ENCODE data around the gene PACC1. TPM values are rescaled to one million over a fixed set of nuclear protein-coding genes. Genes with fewer than 3 reads are reported as not detected.

Gene PACC1
- total RNA-seq, 1 donor from 2014 or later: 15.3 TPM

DNA sequence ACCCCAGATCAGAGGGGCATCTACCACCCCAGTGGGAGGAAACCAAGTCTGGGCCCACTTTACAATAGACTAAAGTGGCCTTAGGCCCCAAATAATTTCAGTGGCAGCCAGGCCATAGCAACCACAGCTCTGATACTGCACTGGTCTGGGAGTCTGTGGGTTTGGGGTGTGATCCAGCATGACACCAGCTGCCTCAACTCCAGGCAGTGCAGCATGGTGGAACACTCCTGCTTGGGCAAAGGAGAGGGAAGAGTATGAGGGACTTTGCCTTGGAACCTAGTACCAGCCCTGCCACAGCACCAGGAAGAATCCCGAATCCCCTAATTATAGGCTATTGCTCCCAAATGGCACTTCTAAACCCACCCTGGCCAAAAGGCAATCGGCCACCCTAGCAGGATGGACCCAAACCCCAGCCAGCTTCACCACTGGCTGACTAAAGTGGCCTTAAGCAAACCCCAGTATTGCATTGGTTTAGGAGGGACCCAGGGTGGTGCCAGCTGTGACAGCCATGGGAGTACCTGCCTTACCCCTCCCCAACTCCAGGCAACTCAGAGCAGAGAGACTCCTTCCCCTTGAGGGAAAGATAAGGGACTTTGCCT, 47.1 kb downstream of the PACC1 start:
- no peaks in the 10 kb centered on the region for H3K9me3 Mint-ChIP-seq (ENCODE audit: unreplicated experiment)
- no peak for DNase-seq (ENCODE audit: low spot score)
- peaks cover 14% of the 10 kb centered on the region for H3K36me3 Mint-ChIP-seq (ENCODE audit: low read depth, unreplicated experiment)
- peaks cover 4% of the 10 kb centered on the region for H3K4me1 Mint-ChIP-seq (ENCODE audit: unreplicated experiment)
- H3K27me3 Mint-ChIP-seq (ENCODE audit: unreplicated experiment): peaks cover 2% of the 10 kb centered on the region
- H3K27ac Mint-ChIP-seq (ENCODE audit: unreplicated experiment): no peak overlapping the region
- TF ChIP-seq, protein P1, sequence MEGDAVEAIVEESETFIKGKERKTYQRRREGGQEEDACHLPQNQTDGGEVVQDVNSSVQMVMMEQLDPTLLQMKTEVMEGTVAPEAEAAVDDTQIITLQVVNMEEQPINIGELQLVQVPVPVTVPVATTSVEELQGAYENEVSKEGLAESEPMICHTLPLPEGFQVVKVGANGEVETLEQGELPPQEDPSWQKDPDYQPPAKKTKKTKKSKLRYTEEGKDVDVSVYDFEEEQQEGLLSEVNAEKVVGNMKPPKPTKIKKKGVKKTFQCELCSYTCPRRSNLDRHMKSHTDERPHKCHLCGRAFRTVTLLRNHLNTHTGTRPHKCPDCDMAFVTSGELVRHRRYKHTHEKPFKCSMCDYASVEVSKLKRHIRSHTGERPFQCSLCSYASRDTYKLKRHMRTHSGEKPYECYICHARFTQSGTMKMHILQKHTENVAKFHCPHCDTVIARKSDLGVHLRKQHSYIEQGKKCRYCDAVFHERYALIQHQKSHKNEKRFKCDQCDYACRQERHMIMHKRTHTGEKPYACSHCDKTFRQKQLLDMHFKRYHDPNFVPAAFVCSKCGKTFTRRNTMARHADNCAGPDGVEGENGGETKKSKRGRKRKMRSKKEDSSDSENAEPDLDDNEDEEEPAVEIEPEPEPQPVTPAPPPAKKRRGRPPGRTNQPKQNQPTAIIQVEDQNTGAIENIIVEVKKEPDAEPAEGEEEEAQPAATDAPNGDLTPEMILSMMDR (IDR thresholded peaks at IDR 0.05; ENCODE audit: unreplicated experiment): no peak
- H3K4me3 Mint-ChIP-seq (ENCODE audit: unreplicated experiment): no peak overlapping the region

DNA sequence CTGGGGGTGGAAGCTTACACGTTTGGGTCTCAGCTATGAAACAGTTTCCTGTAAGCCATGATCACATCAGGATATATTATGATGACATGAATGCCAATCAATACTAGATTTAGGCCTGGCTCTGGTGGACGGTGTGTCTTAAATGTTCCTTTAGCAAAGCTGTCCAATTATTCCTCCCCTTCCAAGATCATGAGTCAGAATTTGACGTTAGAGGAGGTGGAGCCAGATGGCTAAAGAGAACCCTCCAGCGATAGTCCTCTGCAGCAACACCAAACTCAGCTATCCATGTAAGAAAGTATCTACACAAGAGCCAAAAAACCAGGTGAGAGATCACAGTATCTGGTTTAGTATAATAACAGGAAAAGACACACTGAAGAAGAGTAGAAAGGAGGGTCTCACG, 47.8 kb downstream of the PACC1 start:
- no peaks in the 10 kb centered on the region for H3K9me3 Mint-ChIP-seq (ENCODE audit: unreplicated experiment)
- TF ChIP-seq, protein P1 (IDR thresholded peaks at IDR 0.05; ENCODE audit: unreplicated experiment): no peak
- H3K4me1 Mint-ChIP-seq (ENCODE audit: unreplicated experiment): peaks cover 4% of the 10 kb centered on the region
- H3K27me3 Mint-ChIP-seq (ENCODE audit: unreplicated experiment): peaks cover 2% of the 10 kb centered on the region
- DNase-seq (ENCODE audit: low spot score): no peak
- peak overlapping the region; percentile 73 for H3K27ac Mint-ChIP-seq (ENCODE audit: unreplicated experiment)
- peaks cover 18% of the 10 kb centered on the region for H3K36me3 Mint-ChIP-seq (ENCODE audit: low read depth, unreplicated experiment)
- H3K4me3 Mint-ChIP-seq (ENCODE audit: unreplicated experiment): no peak overlapping the region

DNA sequence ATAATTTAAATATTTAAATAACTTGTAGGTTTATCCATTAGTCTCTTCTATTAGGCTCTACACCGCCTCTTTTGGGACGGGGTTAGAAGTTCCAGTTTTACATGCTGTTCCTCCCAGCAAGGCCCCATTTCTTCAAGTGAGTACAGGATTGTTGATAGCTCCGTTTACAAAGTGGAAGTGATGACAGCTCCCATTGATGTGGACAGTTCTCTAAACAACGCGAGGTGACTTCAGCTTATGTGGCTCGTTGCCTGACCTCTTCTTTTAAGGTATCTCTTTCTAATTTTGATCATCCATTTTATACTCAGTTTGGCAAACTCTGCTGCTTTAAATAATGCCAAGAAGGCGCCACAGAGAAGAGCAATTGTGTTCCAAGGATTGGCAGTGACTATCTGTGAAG, 49.7 kb downstream of the PACC1 start:
- no peak for DNase-seq (ENCODE audit: low spot score)
- H3K27ac Mint-ChIP-seq (ENCODE audit: unreplicated experiment): no peak overlapping the region
- TF ChIP-seq, protein P1 (IDR thresholded peaks at IDR 0.05; ENCODE audit: unreplicated experiment): no peak
- H3K4me3 Mint-ChIP-seq (ENCODE audit: unreplicated experiment): no peak overlapping the region
- H3K27me3 Mint-ChIP-seq (ENCODE audit: unreplicated experiment): peaks cover 2% of the 10 kb centered on the region
- no peaks in the 10 kb centered on the region for H3K9me3 Mint-ChIP-seq (ENCODE audit: unreplicated experiment)
- peaks cover 15% of the 10 kb centered on the region for H3K36me3 Mint-ChIP-seq (ENCODE audit: low read depth, unreplicated experiment)
- H3K4me1 Mint-ChIP-seq (ENCODE audit: unreplicated experiment): peaks cover 4% of the 10 kb centered on the region

DNA sequence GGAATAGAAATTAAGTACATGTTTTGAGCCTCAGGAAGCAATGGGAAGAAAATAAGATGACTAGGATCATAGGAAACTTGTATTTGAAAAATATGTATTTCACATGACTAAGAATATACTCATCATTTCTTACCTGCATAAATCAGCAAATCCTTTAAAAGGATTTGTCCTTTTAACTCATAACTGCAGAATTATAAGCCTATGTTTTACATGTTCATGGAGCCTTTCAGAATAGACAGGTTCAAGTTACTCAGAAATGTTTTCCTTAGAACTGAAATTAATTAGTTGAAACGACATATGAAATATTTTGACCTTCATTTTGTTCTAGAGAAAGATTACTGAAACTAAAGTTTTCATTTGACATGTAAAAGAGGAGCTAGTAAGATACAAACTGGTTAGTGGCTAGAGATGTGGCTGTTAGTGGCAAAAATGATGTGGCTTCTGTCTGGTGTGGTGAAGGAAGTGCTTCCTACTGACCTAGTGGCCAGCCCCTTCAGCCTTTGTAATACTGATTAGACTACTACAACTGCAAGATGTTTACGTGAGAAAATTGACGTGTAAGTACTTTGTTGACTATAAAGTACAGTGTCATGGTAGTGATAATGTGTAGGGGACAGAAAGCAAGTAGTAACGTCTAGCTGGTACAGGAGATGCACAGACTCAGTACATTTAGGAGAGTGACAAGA, 54.7 kb downstream of the PACC1 start:
- Mint-ChIP-seq H3K4me3 (ENCODE audit: unreplicated experiment) (no peak overlapping the region), H3K4me1 (ENCODE audit: unreplicated experiment) (no peaks in the 10 kb centered on the region), H3K36me3 (ENCODE audit: low read depth, unreplicated experiment) (peaks cover 7% of the 10 kb centered on the region), H3K9me3 (ENCODE audit: unreplicated experiment) (no peaks in the 10 kb centered on the region), H3K27me3 (ENCODE audit: unreplicated experiment) (peaks cover 1% of the 10 kb centered on the region), H3K27ac (ENCODE audit: unreplicated experiment) (no peak overlapping the region)
- DNase-seq (ENCODE audit: low spot score): no peak
- TF ChIP-seq, protein P1 (IDR thresholded peaks at IDR 0.05; ENCODE audit: unreplicated experiment): no peak
